Activated CD8-positive, alpha-beta memory T cell treated with anti-CD3 and anti-CD28 coated beads, Interleukin-2, amount 50 U/mL, for 24 hours (primary cell): ENCODE data around the gene PTGIR.
A peak's percentile ranks its signal among the peaks of the same experiment; 100 is the strongest.

Source experiments
- DNase-seq: peaks from one replicate; pipeline ENCODE4 v3.0.0-alpha.2; 2020; ENCODE audit errors: extremely low read depth

Gene PTGIR

DNA sequence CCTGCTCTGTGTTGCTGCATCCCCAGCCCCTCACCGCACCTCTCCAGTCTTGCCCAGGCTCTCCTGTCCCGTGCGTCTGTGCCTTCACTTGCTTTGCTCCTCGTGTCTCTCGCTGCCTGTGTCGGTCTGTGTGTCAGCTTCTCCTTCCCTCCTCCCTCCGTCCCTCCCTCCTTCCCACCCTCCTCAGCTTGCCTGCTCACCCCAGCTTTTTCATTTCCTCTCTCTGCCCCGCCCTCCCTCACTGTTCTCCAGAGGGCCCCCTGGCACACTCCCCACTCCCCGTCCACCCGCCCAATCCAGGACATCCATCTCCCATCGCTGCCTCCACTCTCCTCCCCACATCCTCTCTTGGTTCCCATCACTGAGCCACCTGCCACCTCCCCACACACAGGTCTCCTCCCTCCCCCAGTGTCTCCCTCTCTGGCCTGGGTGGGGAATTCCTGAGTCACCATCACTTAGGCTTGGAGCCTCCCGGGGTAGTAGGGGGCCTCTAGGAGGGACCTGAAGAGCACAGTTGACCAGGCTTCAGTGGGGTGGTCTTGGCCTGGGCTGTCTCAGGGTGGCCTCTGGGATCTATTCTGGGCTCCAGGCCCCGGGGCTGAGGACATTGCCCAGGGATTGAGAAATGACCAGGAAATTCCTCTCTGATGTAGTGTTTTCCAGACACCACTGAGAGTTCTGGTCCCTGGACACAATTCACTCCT, at the start of gene PTGIR:
Gene PTGIR (minus strand): TSS at position 132 of the 704 bp plus-strand sequence. CDS start 864 bp downstream, outside the sequence.
- no peak for DNase-seq

DNA sequence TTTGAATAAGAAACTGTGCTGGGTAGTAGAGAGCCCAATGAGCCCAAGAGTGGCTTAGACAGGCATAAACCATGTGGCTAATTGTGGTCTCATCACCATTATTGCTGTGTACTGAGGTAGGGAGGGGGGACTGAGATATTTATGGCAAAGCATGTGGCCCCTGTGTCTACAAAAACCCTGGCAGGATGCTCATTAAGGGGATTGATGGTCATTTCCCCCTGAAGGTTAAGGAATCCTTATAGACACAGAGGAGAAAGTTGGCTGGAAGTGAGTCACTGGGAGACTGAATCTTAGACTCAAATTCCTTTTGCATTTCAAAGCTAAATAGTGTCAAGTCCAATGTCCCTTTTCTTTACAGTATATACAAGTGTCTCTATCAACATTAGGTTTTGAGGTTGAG, 45.9 kb upstream of the PTGIR start:
- DNase-seq = no peak

GRCh38 chr19:46668662-46669061, 43.8 kb upstream of the PTGIR start:
- DNase-seq = no peak

- no peak for DNase-seq
Measured at GRCh38 chr19:46665072-46665471, 40.2 kb upstream of the PTGIR start.

DNA sequence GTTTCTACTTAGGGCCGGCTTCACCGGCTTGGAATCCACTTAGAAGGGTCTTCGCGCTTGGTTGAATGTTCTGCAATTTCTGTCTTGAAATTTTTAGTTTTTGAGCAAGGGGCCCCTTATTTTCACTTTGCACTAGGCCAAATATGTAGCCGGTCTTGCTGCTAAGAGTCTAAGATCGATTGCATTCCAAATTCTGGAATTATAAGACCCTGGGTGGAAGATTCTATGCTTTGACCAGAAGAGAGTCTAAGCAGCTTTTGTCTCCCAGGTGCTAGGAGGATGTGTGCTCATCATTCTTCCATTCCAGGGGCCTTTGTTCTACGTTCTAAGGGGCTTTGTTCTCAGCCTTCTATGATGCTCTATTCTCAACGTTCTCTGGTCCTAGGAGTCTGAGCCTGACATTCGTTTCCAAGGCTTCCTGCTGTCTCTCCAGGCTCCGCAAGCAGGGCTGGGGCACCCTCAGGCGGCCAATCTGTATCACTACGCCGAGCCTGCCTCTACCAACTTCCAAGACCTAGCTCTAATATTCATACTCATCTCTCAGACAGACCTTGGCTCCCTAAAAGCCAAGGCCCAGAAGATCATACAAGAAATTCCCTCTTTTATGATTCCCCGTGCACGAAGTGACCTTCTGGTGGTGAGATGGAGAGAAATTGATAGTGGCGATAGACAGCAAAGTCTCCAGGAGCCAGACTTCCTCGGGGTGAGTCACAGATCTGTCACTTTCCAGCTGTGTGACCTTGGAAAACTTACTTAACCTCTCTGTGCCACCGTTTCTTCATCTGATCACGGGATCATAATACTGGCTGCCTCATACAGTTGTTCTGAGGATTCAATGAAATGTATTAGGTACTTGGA, 37.1 kb upstream of the PTGIR start:
- DNase-seq = peak; percentile 38

DNA sequence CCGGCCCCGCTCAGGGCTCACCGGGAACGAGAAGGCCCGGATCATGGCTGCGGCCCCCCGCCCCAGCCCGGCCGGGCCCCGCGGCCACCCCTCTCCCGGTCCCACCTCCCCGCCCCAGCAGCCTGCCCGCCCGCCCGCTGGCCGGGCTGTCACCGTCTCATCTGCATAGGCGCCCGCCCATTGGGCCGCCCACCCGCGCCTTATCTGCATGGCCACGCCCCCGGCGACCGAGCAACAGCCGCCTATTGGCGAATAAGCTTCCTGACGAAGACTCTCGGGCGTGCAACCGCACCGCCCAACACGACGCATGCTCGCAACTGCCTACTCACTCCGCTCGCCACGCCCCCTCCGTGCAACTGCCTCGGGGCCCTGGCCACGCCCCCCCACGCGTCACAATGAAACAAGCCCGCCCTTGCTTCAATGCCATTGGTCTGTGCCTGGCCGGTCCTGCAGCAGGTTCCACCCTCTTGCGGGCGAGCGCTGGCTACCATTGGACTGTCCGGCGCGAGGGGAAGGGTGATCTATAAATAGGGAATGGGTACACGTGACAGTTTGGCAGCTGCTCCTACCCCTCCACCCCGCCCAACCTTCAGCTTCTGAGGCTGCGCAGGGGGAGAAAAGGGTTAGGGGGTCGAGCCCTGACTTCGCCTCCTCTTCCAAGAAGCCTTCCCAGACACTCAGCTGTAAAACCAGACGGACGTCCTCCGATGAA, 36.3 kb upstream of the PTGIR start, which contains the start of gene DACT3:
Gene DACT3 (minus strand): TSS at position 163 of the 712 bp plus-strand sequence. CDS start 118 bp downstream, at position 45.
- peak; percentile 99 for DNase-seq

DNA sequence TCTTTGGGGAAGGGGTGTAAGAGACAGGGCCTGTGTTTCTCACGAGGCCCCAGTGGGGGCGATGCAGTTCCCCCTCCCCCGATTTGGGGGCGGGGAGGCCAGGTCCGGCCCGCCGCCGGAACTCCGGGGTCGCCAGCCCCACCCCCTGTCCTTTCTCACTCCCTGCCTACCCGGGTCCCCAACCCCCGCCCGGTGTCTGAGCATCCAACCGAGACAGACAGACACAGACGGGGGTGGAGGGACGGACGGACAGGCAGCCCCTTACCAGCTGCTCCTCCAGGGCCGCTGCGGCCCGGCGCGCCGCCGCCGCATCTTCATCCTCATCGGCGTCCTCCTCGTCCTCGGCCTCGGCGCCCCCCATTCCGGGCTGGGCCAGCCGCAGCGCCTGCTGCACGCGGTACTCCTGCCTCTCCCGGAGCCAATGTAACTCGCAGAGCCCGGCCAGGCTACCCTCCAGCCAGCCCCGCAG, 35.7 kb upstream of the PTGIR start:
- no peak for DNase-seq

DNA sequence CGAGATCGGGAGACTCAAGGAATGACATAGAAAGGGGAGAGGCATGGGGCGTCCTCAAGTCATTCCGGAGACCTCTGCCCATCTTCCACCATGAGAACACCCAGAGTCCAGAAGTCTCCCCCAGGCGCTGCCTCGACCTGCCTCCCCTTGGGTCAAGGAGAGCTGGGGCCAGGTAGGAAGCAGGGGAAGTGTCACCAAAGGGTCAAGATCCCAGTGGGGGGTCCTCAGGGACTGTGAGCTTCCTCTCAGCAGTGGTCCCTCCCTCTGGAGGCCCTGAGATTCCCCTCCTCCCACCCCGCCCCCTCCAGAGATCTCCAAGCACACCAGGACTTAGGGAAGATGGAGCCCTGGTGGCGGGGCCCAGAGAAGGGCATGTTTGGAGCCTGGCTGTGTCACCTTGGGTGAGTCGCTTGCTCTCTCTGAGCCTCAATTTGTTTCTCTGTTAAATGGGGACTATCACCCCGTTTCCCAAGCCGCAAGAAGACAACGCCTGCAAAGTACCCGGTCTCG, 35.2 kb upstream of the PTGIR start:
- DNase-seq = no peak

- DNase-seq = no peak
Measured at GRCh38 chr19:46659151-46660007, 34.5 kb upstream of the PTGIR start.

- no peak for DNase-seq
Measured at GRCh38 chr19:46656541-46656940, 31.7 kb upstream of the PTGIR start.

DNA sequence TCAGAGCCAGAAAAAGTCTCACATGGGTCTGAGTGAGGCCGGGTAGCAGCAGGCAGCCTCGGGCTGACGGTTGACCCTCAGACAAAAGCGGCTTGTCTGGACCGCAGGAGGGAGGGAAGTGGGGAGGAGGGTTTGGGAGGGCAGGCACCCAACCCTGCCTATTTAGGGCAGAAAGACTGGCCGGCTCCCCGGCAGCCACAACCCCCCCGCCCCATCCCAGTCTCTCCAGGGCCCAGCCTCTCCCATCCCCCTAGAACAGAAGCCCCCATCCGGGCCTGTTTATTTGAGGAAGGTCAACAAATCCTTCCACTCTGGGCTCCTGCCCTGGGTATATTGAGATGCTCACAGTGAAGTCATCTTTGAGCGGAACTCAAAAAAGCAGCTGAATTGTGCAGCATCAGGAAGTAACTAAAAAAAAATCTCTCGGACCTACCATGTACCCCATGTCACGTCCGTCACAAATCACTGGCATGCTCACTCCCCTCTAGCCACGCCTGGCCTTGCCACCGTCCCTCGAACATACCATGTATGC, 29.8 kb upstream of the PTGIR start:
- no peak for DNase-seq

DNA sequence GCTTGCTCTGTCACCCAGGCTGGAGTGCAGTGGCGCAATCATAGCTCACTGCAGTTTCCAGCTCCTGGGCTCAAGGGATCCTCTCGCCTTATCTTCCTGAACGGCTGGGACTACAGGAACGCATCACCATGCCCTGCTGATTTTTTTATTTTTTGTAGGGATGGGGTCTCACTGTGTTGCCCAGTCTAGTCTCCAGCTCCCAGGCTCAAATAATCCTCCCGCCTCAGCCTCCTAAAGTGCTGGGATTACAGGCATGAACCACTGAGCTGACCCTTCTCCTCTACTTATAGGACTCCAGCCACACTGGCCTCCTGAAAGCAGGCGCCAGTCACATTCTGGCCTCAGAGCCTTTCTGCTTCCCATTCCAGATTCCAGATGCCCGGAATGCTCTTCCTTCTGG, 25.6 kb upstream of the PTGIR start:
- DNase-seq = no peak

GRCh38 chr19:46648961-46649960, 24.4 kb upstream of the PTGIR start:
- DNase-seq = no peak

- no peak for DNase-seq
Measured at GRCh38 chr19:46648060-46648960, 23.4 kb upstream of the PTGIR start.

DNA sequence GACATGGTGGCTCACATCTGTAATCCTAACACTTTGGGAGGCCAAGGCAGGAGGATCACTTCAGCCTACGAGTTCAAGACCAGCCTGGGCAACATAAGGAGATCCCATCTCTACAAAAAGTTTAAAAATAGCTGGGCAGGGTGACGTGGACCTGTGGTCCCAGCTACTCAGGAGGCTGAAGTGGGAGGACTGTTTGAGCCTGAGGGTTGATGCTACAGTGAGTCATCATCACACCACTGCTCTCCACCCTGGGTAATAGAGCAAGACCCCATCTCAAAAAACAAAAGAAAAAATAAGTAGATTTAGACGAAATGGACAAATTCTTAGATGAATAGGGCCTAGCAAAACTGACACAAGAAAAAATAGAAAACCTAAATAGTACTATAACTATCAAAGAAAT, 21.5 kb upstream of the PTGIR start:
- no peak for DNase-seq

GRCh38 chr19:46644720-46645119, 19.8 kb upstream of the PTGIR start:
- no peak for DNase-seq

DNA sequence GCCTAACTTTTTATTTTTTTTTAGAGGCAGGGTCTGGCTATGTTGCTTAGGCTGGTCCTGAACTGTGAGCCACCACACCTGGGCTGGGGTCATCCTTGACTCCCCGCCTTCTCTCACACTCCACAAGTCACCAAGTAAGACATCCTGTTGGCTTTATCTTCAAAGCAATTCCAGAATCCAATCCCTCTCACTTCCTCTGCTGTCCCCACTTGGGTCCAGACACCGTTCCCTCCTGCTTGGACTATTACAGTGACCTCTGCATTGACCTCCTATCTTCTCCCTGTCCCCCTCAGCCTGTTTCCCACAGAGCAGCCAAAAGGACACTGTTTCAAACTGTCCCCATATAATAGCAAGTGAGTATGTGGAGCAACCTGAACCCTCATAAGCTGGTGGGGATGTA, 15.8 kb upstream of the PTGIR start:
- no peak for DNase-seq
